Measurements from ENCODE around the gene SNX13.

- TF ChIP-seq CTCF (IDR thresholded peaks at IDR 0.05) (no peak), POLR2A (IDR thresholded peaks at IDR 0.05) (no peak)
These were observed 25.3 kb upstream of the SNX13 start for GRCh38 chr7:17965603-17966002.
